Fibroblast of lung (primary cell): Measurements from ENCODE around the gene A2M. TPM values are rescaled to one million over a fixed set of nuclear protein-coding genes. Genes with fewer than 3 reads are reported as not detected.

Experiments
- DNase-seq, 2 donors: peaks; one replicate each; pipeline versions ENCODE4 v3.0.0 to v3.0.0-alpha.2; 2010; ENCODE audit warnings: low read depth in 2 of 2
- H2AFZ ChIP-seq: 2 replicates; pipeline ENCODE4 v1.5.1; 2012; ENCODE audit warnings: low read length, control low read depth, inconsistent platforms
- H3K27ac ChIP-seq: 2 replicates; pipeline ENCODE4 v1.5.1; 2011; ENCODE audit warnings: low read length, control low read depth; ENCODE audit not compliant: insufficient read depth
- H3K27me3 ChIP-seq: 2 replicates; pipeline ENCODE4 v1.5.1; 2011; ENCODE audit warnings: mild to moderate bottlenecking, low read length; ENCODE audit not compliant: control insufficient read depth, insufficient read depth
- H3K36me3 ChIP-seq: 2 replicates; pipeline ENCODE4 v1.5.1; 2011; ENCODE audit warnings: low read length; ENCODE audit not compliant: control insufficient read depth, insufficient read depth
- H3K4me1 ChIP-seq: 2 replicates; pipeline ENCODE4 v1.5.1; 2011; ENCODE audit warnings: low read length; ENCODE audit not compliant: control insufficient read depth, insufficient read depth; ENCODE audit errors: extremely low read depth
- H3K4me2 ChIP-seq: 2 replicates; pipeline ENCODE4 v1.5.1; 2011; ENCODE audit warnings: low read length, control low read depth; ENCODE audit not compliant: insufficient read depth; ENCODE audit errors: extremely low read depth
- H3K4me3 ChIP-seq, 4 experiments: fragments of 200-600 bp in 1 of 4; sonication (generic) in 1 of 4; replicated peaks in 1 of 4; 2 replicates each; pipeline ENCODE4 v1.5.1; 2011 to 2016; ENCODE audit warnings: low read length in 4 of 4, low read depth in 3 of 4, mild to moderate bottlenecking in 3 of 4, control low read depth in 2 of 4, inconsistent platforms in 1 of 4, mixed read lengths in 1 of 4; ENCODE audit not compliant: insufficient read depth in 1 of 4; ENCODE audit errors: control extremely low read depth in 1 of 4
- H3K79me2 ChIP-seq: 2 replicates; pipeline ENCODE4 v1.5.1; 2012; ENCODE audit warnings: mild to moderate bottlenecking, low read length, inconsistent platforms; ENCODE audit not compliant: control insufficient read depth, insufficient read depth
- H3K9ac ChIP-seq: 2 replicates; pipeline ENCODE4 v1.5.1; 2011; ENCODE audit warnings: mild to moderate bottlenecking, low read length, control low read depth; ENCODE audit not compliant: insufficient read depth
- H3K9me3 ChIP-seq: 2 replicates; pipeline ENCODE4 v1.5.1; 2012; ENCODE audit warnings: low read depth, low read length; ENCODE audit not compliant: control insufficient read depth, insufficient read depth
- H4K20me1 ChIP-seq: 2 replicates; pipeline ENCODE4 v1.5.1; 2011; ENCODE audit warnings: low read length; ENCODE audit not compliant: control insufficient read depth, insufficient read depth; ENCODE audit errors: extremely low read depth
- CTCF ChIP-seq, 2 donors: IDR thresholded peaks in 1 of 2; conservative IDR thresholded peaks in 1 of 2; 1 replicate in 1 of 2; 2 replicates in 1 of 2; pipeline ENCODE4 v1.5.1; 2011 to 2012; ENCODE audit warnings: low read length in 2 of 2, control low read depth in 1 of 2, inconsistent platforms in 1 of 2, low read depth in 1 of 2, mild to moderate bottlenecking in 1 of 2
- EZH2 ChIP-seq: IDR thresholded peaks from 2 replicates; pipeline ENCODE4 v1.5.1; 2012; ENCODE audit warnings: low read length, control low read depth, mild to moderate bottlenecking; ENCODE audit errors: missing control alignments
- polyA plus RNA-seq, 2 donors: library from polyadenylated mRNA; depleted of rRNA in 1 of 2; stranded (reverse) in 1 of 2; unstranded in 1 of 2; fragments of >200 nt; gene quantifications; 2 replicates each; pipeline ENCODE4 v1.2.1, GENCODE V29; 2011 to 2012; ENCODE audit warnings: missing spikeins in 1 of 2
- total RNA-seq: library from RNA; depleted of rRNA; stranded (reverse); fragments of >200 nt; gene quantifications from 2 replicates; pipeline ENCODE4 v1.2.1, GENCODE V29; 2014

Gene A2M
- total and polyA plus RNA-seq, 2 donors (not counting 1 experiment from before 2014, with no cell fraction given), result 95.0 to 300 TPM

- no peak overlapping the region for H2AFZ ChIP-seq
- H3K36me3 ChIP-seq, result no peaks in the 10 kb centered on the region
- no peak overlapping the region for H3K4me2 ChIP-seq
- no peaks in the 10 kb centered on the region for H3K4me1 ChIP-seq
- no peaks in the 10 kb centered on the region for H3K27me3 ChIP-seq
- no peak overlapping the region for H3K4me3 ChIP-seq
- no peak for DNase-seq
- no peaks in the 10 kb centered on the region for H3K9me3 ChIP-seq
- TF ChIP-seq CTCF (conservative IDR thresholded peaks at IDR 0.05 in 1 of 2, IDR thresholded peaks at IDR 0.05 in 1 of 2; ENCODE audit: low read depth in 1 of 2, low read length in 2 of 2) (no peak), EZH2 (no peak)
- H3K79me2 ChIP-seq, result no peaks in the 10 kb centered on the region
- H3K27ac ChIP-seq, result no peak overlapping the region
- no peaks in the 10 kb centered on the region for H4K20me1 ChIP-seq
- no peak overlapping the region for H3K9ac ChIP-seq
These were observed 23.7 kb downstream of the A2M start for GRCh38 chr12:9091891-9092598.

- H3K79me2 ChIP-seq, result no peaks in the 10 kb centered on the region
- DNase-seq, result no peak
- no peak overlapping the region for H3K9ac ChIP-seq
- no peak overlapping the region for H3K4me2 ChIP-seq
- no peaks in the 10 kb centered on the region for H3K36me3 ChIP-seq
- no peak overlapping the region for H2AFZ ChIP-seq
- no peaks in the 10 kb centered on the region for H3K9me3 ChIP-seq
- TF ChIP-seq EZH2, result no peak
- TF ChIP-seq CTCF (conservative IDR thresholded peaks at IDR 0.05 in 1 of 2, IDR thresholded peaks at IDR 0.05 in 1 of 2; ENCODE audit: low read depth in 1 of 2, low read length in 2 of 2), result no peak
- no peaks in the 10 kb centered on the region for H3K4me1 ChIP-seq
- no peaks in the 10 kb centered on the region for H4K20me1 ChIP-seq
- H3K27me3 ChIP-seq, result no peaks in the 10 kb centered on the region
- H3K4me3 ChIP-seq, result no peak overlapping the region
- H3K27ac ChIP-seq, result no peak overlapping the region
These were observed 25.5 kb downstream of the A2M start for GRCh38 chr12:9090220-9090619.

GRCh38 chr12:9087087-9087835 lies 28.5 kb downstream of the A2M start:
- DNase-seq, result no peak
- Histone ChIP-seq H3K79me2 (no peaks in the 10 kb centered on the region), H3K9ac (no peak overlapping the region), H3K4me3 (no peak overlapping the region), H3K36me3 (no peaks in the 10 kb centered on the region), H3K9me3 (no peaks in the 10 kb centered on the region), H3K4me1 (no peaks in the 10 kb centered on the region), H4K20me1 (no peaks in the 10 kb centered on the region), H3K4me2 (no peak overlapping the region), H2AFZ (no peak overlapping the region), H3K27ac (no peak overlapping the region), H3K27me3 (no peaks in the 10 kb centered on the region)
- TF ChIP-seq CTCF (conservative IDR thresholded peaks at IDR 0.05 in 1 of 2, IDR thresholded peaks at IDR 0.05 in 1 of 2; ENCODE audit: low read depth in 1 of 2, low read length in 2 of 2), result no peak
